HEK293T (cell line): ENCODE measurements around the gene FHIT.
A peak's percentile ranks its signal among the peaks of the same experiment; 100 is the strongest.

Source experiments
- CTCF ChIA-PET: fragments of 350-600 bp; formaldehyde crosslinking; extraction: SDS; loops from one replicate; lab custom pipeline; 2021; ENCODE audit warnings: antibody characterized with exemption, inconsistent platforms; lab: Yijun Ruan, JAX
- POLR2A ChIA-PET: fragments of 350-600 bp; formaldehyde crosslinking; extraction: SDS; loops from one replicate; lab custom pipeline; 2020; ENCODE audit warnings: antibody characterized with exemption, inconsistent platforms; lab: Yijun Ruan, JAX
- DNase-seq: peaks from one replicate; pipeline ENCODE4 v3.0.0; 2012; ENCODE audit warnings: mixed read lengths; ENCODE audit errors: extremely low spot score
- ARNT ChIP-seq: fragments of 450-650 bp; IDR thresholded peaks from 2 replicates; pipeline ENCODE4 v1.6.1; 2017; ENCODE audit warnings: mild to moderate bottlenecking
- BHLHE40 ChIP-seq: fragments of 450-650 bp; IDR thresholded peaks from 2 replicates; pipeline ENCODE4 v1.6.1; 2016; ENCODE audit warnings: mild to moderate bottlenecking, moderate library complexity, borderline replicate concordance
- CTBP1 ChIP-seq: fragments of 450-650 bp; IDR thresholded peaks from 2 replicates; pipeline ENCODE4 v1.6.1; 2016; ENCODE audit warnings: borderline replicate concordance
- ELF4 ChIP-seq: fragments of 450-650 bp; IDR thresholded peaks from 2 replicates; pipeline ENCODE4 v1.6.1; 2017; ENCODE audit warnings: antibody characterized with exemption
- FOXA1 ChIP-seq: fragments of 450-650 bp; IDR thresholded peaks from 2 replicates; pipeline ENCODE4 v1.6.1; 2016; ENCODE audit warnings: mild to moderate bottlenecking
- FOXK2 ChIP-seq: fragments of 450-650 bp; IDR thresholded peaks from 2 replicates; pipeline ENCODE4 v1.6.1; 2016; ENCODE audit warnings: mild to moderate bottlenecking
- FOXM1 ChIP-seq: fragments of 450-650 bp; IDR thresholded peaks from 2 replicates; pipeline ENCODE4 v1.6.1; 2017; ENCODE audit warnings: mild to moderate bottlenecking, borderline replicate concordance
- HDGF ChIP-seq: fragments of 450-650 bp; IDR thresholded peaks from 2 replicates; pipeline ENCODE4 v1.6.1; 2017; ENCODE audit warnings: antibody characterized with exemption, borderline replicate concordance
- L3MBTL2 ChIP-seq: fragments of 450-650 bp; conservative IDR thresholded peaks from 2 replicates; pipeline ENCODE4 v1.6.1; 2016; ENCODE audit warnings: mild to moderate bottlenecking
- LEF1 ChIP-seq: fragments of 450-650 bp; IDR thresholded peaks from 2 replicates; pipeline ENCODE4 v1.6.1; 2017; ENCODE audit warnings: mild to moderate bottlenecking, borderline replicate concordance
- NFRKB ChIP-seq: fragments of 450-650 bp; IDR thresholded peaks from 2 replicates; pipeline ENCODE4 v1.6.1; 2016; ENCODE audit warnings: mild to moderate bottlenecking, moderate library complexity
- SP1 ChIP-seq: fragments of 450-650 bp; IDR thresholded peaks from 2 replicates; pipeline ENCODE4 v1.6.1; 2017
- SUZ12 ChIP-seq: fragments of 450-650 bp; IDR thresholded peaks from 2 replicates; pipeline ENCODE4 v1.6.1; 2016; ENCODE audit warnings: mild to moderate bottlenecking
- TARDBP ChIP-seq: fragments of 450-650 bp; IDR thresholded peaks from 2 replicates; pipeline ENCODE4 v1.6.1; 2016
- ZNF384 ChIP-seq: fragments of 450-650 bp; IDR thresholded peaks from 2 replicates; pipeline ENCODE4 v1.6.1; 2016
- TF ChIP-seq, protein P1 (sequence below): fragments of 450-650 bp; IDR thresholded peaks from 2 replicates; pipeline ENCODE4 v1.6.1; 2016

The FHIT gene

DNA sequence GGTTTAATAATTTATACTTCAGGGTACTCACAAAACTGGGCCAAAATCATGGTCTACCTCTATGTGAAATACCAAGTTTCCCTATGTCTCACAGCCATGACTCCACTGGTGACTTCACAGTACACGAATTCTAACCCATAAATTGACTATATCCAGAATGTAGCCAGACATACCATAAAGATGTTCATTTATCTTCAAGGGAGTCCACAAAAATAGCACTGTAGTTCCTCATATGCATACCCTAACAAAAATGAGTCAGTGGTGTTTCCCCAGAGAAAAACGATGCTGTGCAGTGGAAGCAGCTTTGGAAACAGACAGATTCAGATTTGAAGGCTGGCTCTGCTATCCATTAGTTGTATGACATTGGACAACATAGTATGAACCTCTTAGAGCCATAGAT, 438.8 kb downstream of the FHIT start:
- POLR2A ChIA-PET: no interaction called here
- CTCF ChIA-PET: no interaction called here
- TF ChIP-seq FOXM1: no peak
- no peak for DNase-seq

DNA sequence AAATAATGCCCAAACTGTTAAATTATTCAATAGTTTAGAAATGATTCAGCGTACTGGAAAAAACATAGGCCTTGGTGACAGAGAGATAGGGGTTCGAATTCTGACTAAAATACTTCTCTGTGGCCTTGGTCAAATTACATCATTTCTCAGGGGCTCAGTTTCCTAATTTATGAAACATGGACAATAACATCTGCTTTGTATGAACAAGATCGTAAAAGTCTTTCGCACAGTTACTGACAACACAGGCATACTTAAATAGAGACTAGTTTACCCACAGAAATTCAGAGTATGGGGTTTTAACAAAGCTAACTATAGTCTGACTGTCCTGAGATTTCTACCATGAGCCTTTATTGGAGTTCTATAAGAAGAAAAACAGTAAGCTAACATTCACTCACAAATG, 440.4 kb downstream of the FHIT start:
- ChIA-PET CTCF (no interaction called here), POLR2A (no interaction called here)
- DNase-seq: no peak
- TF ChIP-seq HDGF (no peak), FOXM1 (no peak), SP1 (no peak), TARDBP (no peak), ZNF384 (no peak), NFRKB (no peak), SUZ12 (no peak), L3MBTL2 (no peak), BHLHE40 (no peak), ELF4 (no peak), FOXA1 (no peak), ARNT (no peak), FOXK2 (no peak), CTBP1 (no peak), LEF1 (no peak)
- TF ChIP-seq, protein P1, sequence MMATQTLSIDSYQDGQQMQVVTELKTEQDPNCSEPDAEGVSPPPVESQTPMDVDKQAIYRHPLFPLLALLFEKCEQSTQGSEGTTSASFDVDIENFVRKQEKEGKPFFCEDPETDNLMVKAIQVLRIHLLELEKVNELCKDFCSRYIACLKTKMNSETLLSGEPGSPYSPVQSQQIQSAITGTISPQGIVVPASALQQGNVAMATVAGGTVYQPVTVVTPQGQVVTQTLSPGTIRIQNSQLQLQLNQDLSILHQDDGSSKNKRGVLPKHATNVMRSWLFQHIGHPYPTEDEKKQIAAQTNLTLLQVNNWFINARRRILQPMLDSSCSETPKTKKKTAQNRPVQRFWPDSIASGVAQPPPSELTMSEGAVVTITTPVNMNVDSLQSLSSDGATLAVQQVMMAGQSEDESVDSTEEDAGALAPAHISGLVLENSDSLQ: no peak

DNA sequence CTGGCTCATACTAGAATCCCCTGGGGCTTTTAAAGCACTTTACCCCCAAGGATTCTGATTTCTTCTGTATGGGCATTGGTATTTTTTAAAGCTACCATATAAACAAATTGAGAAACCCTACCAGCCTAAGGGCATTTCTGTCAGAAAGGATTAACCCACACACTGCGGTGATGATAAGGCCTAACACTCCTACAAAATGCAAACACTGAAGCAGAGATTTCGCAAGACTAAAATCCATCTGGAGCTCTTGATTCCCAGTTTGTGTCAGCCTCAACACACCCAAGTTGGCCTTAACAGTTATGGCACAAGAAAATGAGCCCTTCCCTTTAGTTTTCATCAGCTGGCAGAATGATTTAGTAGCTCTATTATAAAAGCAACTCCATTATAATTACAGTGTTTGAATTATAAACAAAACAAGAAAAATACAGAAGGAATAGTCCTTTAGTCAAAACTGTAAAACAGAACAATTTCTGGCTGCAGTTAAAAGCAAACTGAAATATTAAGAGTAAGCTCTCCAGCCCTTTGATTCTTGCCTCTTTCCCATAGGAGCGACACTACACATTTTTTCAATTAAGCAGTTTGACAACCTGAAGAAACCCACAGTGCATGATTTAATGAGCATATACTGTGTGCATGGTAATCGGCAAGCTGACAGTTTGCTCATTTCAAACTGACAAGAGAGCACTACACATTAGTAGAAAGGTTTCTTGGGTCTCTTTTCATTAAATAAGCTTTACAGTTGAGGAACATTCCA, 441.2 kb downstream of the FHIT start:
- POLR2A ChIA-PET: no interaction called here
- CTCF ChIA-PET: interaction anchor here (0.6 kb wide), 1 partner anchor 252 kb away, joined by 6 read pairs; no protein-coding TSS in a partner anchor
- peak; percentile 25 for DNase-seq
- TF ChIP-seq ZNF384 (no peak), FOXM1 (no peak), ARNT (no peak), HDGF (no peak), BHLHE40 (no peak), SP1 (no peak), L3MBTL2 (no peak), FOXA1 (no peak), ELF4 (no peak), NFRKB (no peak), LEF1 (no peak), TARDBP (no peak), SUZ12 (no peak), CTBP1 (0 out of 2 replicates have a peak, but pooled peaks have one; percentile 55)
- TF ChIP-seq, protein P1: peak; percentile 50; the same call in 1 of the 2 replicates

DNA sequence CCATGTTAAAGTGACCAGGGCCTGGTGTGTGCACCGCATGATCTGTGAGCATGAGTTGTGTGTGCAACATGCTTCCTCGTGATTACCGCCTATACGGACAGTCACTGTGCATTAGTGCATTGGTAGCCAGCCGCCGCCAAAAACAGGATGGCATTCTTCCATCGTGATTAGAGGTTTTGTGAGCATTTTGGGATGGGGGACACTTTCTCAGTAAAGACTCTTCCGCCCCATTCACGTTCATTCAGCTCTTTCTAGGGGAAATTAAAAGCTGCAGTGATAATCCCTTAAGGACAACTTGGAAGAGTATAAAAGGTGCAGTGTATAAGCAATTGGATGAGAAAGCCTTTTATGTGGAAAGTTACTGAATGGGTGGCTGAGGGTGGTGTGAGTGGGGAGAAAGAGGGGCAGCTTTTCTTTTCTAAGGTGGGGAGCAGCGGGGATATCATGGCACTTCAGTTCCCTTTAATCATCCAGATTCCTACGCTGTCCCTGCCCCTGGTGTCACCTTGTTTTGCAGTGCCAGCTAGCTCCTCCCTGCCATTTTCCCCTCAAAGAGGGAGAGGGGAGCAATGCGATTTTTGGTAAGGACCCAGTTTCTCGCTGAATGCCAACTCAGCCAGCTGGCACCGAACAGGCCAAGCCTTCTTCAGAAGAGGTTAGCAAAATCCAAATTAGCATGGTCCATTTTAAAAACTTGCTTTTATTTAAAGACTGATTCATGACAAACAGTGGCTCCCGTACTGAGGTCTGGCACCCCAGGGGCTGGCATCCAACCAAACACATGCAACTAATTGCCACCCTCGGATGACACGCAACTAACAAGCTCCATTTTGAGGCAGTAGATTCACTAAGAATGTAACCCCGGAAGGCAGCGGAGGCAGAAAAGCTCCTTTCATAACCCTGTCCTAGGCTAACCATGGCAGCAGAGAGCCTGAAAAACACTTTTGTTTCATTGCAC, 447.8 kb downstream of the FHIT start:
- TF ChIP-seq ZNF384 (no peak), SP1 (no peak), FOXK2 (no peak)
- CTCF ChIA-PET: no interaction called here
- no peak for DNase-seq
- POLR2A ChIA-PET: interaction anchor here (1.2 kb wide), 1 partner anchor 8 kb away, joined by 4 read pairs; no protein-coding TSS in a partner anchor

DNA sequence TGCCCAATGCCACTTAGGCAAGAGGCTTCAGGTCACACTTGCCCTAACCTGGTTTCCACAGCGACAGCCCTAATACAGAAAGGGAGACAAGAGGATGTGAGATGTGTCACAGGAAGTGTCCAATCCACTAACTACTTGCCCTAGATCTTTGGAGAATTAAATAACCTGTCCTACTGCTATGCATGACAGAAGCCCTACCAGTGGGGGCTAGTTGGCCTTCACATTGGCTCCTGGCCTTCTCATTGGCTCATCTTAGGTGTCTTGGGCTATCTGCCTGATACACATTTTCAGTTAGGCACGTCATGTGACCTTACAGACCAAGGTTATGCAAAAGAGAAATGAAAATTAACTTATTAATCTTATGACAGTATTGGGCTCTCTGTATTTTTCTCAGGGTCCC, 449.9 kb downstream of the FHIT start:
- ChIA-PET CTCF (no interaction called here), POLR2A (no interaction called here)
- TF ChIP-seq ELF4 (no peak), CTBP1 (no peak), LEF1 (no peak), TARDBP (no peak), FOXM1 (no peak), BHLHE40 (no peak), FOXA1 (no peak), ZNF384 (no peak), FOXK2 (no peak), HDGF (no peak), SUZ12 (no peak), L3MBTL2 (no peak), ARNT (no peak), NFRKB (no peak), SP1 (no peak)
- TF ChIP-seq, protein P1: no peak
- no peak for DNase-seq

DNA sequence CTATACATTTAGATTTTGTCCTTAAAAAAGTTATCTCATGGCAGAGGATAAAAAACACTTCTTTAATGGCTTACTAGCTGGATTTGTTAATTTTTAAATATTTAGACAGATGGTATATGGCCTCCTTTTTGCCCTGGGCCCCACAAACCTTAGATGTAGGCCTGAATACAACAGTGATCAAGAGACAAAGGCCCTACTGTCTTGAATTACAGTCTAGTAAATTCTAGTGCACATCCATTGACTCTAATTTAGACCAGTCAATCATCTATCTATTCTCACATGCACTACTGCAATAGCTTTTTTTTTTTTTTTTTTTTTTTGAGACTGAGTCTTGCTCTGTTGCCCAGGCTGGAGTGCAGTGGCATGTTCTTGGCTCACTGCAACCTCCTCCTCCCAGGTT, 452.8 kb downstream of the FHIT start:
- no peak for TF ChIP-seq FOXK2
- no peak for TF ChIP-seq CTBP1
- TF ChIP-seq SP1: no peak
- no peak for TF ChIP-seq ZNF384
- TF ChIP-seq, protein P1: no peak
- no peak for TF ChIP-seq FOXM1
- CTCF ChIA-PET: interaction anchor here (0.7 kb wide), 1 partner anchor 1535 kb away, joined by 4 read pairs; no protein-coding TSS in a partner anchor
- DNase-seq: no peak
- POLR2A ChIA-PET: no interaction called here
